HG03196 (cell line): ENCODE data around the gene CFAP410.
"Not testable (repeated sequence)": the region's sequence is repeated elsewhere in the genome, so short reads cannot be mapped to it uniquely, and the experiment has no call there.

Experiments
- ATAC-seq: cut with Tn5 transposase; IDR thresholded peaks from one replicate; pipeline ENCODE4 v1.9.1; 2021; ENCODE audit not compliant: unreplicated experiment

Gene CFAP410

DNA sequence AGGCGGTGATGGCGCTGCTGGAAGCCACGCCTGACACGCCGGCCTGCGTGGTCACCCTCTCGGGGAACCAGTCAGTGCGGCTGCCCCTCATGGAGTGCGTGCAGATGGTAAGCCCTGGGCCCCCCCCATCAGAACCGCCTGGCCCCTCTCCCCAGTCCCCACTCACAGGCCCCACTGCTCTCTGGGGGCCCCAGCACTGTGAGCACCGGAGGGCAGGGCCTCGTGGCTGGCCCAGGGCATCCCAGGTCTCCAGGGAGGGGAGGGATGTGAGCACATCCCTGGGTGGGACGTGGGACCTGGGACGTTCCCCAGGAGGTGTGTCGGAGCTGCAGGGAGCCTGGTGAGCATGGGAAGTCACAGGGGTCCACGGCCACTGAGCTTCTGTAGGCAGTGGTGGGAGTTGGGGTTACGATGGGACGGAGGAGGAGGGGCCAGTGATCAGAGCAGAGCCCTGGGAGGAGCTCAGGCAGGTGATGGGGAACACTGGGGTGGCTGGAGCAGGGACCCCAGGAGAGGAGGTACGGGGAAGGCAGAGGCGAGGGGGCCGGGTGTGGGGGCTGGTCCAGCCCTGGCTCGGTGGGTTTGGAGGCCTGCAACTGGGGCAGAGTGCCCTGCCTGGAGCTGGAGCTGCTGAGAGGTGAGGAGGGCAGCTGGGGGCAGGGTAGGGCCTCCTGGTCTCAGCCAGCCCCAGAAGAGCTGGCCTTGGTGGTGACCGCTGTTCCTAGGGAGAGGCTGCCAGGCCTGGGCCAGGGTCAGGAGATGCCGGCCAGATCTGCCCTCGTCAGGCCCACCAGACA lies 20.5 kb downstream of the CFAP410 start:
- ATAC-seq, result no peak

GRCh38 chr21:44317871-44318270 lies 21.3 kb downstream of the CFAP410 start:
- no peak for ATAC-seq

- no peak for ATAC-seq
These were observed 21.9 kb downstream of the CFAP410 start for GRCh38 chr21:44317241-44317782.

- ATAC-seq, result no peak
These were observed 22.8 kb downstream of the CFAP410 start for GRCh38 chr21:44316277-44316900.

DNA sequence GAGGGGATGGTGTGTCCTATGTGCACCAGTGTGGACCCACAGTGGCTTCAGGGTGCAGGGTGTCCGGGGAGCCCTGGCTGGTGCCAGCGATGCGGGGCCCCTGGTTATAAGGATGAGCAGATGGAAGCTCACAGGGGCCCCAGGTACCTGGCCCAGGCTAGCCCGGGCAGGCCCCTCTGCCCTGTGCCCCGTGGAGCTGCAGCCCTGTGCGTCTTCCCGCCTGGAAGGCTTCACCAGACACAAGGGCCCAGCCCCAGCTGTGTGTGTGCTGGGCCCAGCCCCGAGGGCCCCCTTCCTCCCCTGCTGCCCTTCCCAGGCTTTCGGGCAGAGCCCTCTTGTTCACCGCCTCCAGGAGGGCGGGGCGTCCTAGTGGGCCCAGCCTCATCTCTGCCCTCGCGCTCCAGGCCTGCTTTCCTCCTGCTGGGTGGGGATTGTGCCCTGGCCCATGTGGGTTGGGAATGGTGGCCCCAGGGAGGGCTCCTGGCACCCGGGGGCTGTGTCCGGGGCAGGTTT lies 23.4 kb downstream of the CFAP410 start:
- no peak for ATAC-seq

- ATAC-seq, result no peak
These were observed 24.6 kb downstream of the CFAP410 start for GRCh38 chr21:44314561-44314960.

DNA sequence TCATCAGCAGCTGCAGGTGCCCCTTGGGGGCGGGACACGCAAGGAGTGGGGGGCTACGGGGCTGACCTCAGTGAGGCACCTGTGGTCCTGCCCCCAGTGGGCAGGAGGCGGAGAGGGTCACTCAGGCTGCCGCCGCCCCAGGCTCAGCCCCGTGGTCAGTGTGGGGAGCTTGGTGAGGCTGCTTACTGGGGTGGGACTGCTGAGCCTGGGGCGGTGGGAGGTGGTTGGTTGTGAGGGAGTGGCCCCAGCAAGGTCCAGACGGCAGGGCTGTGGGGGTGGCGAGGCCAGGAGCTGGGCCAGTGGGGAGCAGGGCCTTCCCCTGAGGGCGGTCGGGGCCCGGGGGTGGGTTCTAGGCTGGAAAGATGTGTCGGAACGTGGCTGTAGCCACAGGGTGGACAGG lies 25.1 kb downstream of the CFAP410 start:
- ATAC-seq, result no peak

- ATAC-seq, result no peak
These were observed 25.7 kb downstream of the CFAP410 start for GRCh38 chr21:44313451-44313850.

DNA sequence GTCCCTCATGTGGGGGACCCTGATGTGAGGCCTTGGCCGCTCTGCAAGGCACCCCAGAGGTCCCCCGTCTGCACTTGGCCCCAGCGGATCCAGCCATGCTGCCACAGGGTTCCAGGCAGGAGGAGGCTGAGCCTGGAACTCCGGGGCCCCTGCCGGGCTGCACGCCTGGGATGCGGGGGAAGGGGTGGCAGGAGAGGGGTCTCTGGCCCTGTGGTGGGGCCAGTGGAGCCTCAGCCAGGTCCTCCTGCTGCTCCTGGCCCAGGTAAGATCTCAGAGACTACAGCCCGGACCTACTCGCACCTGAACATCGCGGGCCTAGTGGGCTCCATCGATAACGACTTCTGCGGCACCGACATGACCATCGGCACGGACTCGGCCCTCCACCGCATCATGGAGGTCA lies 26.5 kb downstream of the CFAP410 start:
- no peak for ATAC-seq

- no peak for ATAC-seq
These were observed 27.1 kb downstream of the CFAP410 start for GRCh38 chr21:44312089-44312488.

GRCh38 chr21:44310628-44311507 lies 28.3 kb downstream of the CFAP410 start:
- ATAC-seq, result no peak

GRCh38 chr21:44306936-44307704 lies 32.1 kb downstream of the CFAP410 start:
- ATAC-seq, result no peak

DNA sequence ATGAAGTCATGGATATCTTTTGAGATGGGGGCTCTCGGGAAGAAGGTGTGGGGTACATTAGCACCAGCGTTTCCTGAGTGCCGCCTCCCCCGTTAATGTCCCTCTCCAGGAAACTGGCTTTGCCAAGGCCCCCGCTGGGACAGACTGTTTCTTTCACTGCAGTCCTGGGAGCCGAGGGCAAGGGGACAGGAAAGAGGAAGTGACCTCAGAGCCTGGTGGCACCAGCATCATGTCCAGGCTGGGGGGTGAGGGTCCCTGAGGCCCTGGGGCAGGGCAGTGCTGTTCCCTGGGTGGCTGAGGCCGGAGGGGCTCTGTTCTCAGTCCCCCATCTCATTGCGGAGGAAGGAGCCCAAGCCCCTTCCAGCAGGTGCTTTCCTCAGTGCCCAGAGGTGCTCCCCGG lies 33.5 kb downstream of the CFAP410 start:
- no peak for ATAC-seq

DNA sequence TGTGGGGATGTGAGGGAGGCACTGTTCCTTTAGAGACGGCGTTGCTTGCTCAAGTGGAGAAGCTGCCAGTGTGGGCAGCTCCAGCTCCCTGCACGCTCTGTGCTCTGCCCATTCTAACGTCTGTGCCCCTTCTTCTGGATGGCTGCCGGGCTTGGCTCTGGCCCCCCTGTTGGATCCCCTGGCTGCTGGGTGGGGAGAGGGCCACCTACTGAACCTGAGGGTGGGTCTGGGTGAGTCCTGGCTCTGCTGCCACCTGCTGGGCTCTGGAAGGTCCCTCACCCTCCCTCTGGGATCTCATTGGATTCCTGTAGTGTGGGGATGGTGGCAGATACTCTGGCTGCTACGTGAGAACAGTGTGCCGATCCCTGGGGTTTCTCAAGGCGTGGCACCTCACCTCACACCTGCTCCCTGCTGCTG lies 34.3 kb downstream of the CFAP410 start:
- ATAC-seq, result no peak

GRCh38 chr21:44304011-44304616 lies 35.1 kb downstream of the CFAP410 start:
- ATAC-seq, result no peak

DNA sequence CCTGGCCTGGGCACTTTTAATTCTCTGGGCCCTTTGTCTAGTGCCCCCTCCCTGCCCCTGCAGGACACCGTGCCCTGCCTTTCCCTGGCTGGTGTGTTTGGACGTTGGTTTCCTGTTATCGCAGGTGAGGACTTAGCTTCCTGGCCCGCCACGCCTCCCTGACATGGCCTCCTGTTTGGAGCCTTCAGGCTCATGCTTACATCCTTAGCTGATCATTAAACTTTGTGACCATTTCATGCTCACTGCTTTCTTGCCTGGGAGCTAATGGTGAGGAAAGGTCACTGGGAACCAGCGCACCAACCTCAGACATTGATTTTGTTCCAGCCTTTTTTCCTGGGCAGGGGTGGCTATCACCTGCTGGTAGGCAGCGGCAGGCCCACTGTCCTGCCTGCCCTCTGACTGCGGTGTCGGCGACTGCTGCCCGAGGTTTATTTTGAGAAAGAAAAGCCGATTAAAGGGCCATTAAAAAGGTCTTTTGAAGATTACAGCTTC lies 35.7 kb downstream of the CFAP410 start:
- ATAC-seq, result no peak

- ATAC-seq, result not testable (repeated sequence)
These were observed 36.4 kb downstream of the CFAP410 start for GRCh38 chr21:44302573-44303401.

- no peak for ATAC-seq
These were observed 37.2 kb downstream of the CFAP410 start for GRCh38 chr21:44301961-44302406.

DNA sequence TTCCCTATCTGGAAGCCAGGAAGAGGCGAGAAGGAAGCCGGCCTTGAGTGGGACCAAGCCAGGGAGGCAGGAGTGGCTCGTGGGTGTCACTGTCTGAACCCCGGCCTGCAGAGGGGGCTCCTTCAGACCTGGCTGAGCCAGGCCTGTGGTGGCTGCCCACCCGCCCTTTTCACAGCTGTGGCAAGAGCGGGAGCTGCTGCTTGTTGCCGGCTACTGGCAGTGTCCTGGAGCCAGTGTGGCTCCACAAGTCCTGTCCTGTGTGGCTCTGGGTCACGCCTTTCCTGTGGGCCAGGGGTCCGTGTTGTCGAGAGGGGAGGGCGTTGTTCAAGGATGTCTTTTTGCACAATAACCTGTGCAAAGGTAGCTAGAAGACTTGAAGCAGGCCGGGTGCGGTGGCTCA lies 38.0 kb downstream of the CFAP410 start:
- ATAC-seq, result no peak
